ENCODE data around the gene BACE1.
"Not testable (repeated sequence)": the region's sequence is repeated elsewhere in the genome, so short reads cannot be mapped to it uniquely, and the experiment has no call there.

The BACE1 gene

GRCh38 chr11:117272175-117272574, 43.9 kb downstream of the BACE1 start:
- DNase-seq = not testable (repeated sequence)

GRCh38 chr11:117271208-117271607, 44.8 kb downstream of the BACE1 start:
- DNase-seq = no peak

GRCh38 chr11:117269856-117270255, 46.2 kb downstream of the BACE1 start:
- no peak for DNase-seq

GRCh38 chr11:117265745-117266144, 50.3 kb downstream of the BACE1 start:
- DNase-seq = no peak

GRCh38 chr11:117264624-117265323, 51.3 kb downstream of the BACE1 start:
- not testable (repeated sequence) for DNase-seq

- DNase-seq = no peak
These were observed 56.6 kb downstream of the BACE1 start for GRCh38 chr11:117259417-117259816.

- no peak for DNase-seq
These were observed 57.5 kb downstream of the BACE1 start for GRCh38 chr11:117258576-117258975.

GRCh38 chr11:117256573-117256972, 59.5 kb downstream of the BACE1 start:
- DNase-seq = no peak

- no peak for DNase-seq
These were observed 60.1 kb downstream of the BACE1 start for GRCh38 chr11:117255966-117256365.

- no peak for DNase-seq
These were observed 64.5 kb downstream of the BACE1 start for GRCh38 chr11:117251506-117251905.

- no peak for DNase-seq
These were observed 66.5 kb downstream of the BACE1 start for GRCh38 chr11:117249571-117249970.

- DNase-seq = no peak
These were observed 67.7 kb downstream of the BACE1 start for GRCh38 chr11:117248341-117248740.

GRCh38 chr11:117239295-117239694, 76.8 kb downstream of the BACE1 start:
- DNase-seq = no peak

- no peak for DNase-seq
These were observed 77.8 kb downstream of the BACE1 start for GRCh38 chr11:117238221-117238620.

Measured in activated CD4-positive, alpha-beta T cell treated with anti-CD3 and anti-CD28 coated beads, Interleukin-2, amount 50 U/mL, for 1 hour (primary cell).